ENCODE data around the gene SLC38A8. TPM values are rescaled to one million over a fixed set of nuclear protein-coding genes. Genes with fewer than 3 reads are reported as not detected.

Gene SLC38A8
- total RNA-seq, 2 experiments from 2014 or later = not detected

DNA sequence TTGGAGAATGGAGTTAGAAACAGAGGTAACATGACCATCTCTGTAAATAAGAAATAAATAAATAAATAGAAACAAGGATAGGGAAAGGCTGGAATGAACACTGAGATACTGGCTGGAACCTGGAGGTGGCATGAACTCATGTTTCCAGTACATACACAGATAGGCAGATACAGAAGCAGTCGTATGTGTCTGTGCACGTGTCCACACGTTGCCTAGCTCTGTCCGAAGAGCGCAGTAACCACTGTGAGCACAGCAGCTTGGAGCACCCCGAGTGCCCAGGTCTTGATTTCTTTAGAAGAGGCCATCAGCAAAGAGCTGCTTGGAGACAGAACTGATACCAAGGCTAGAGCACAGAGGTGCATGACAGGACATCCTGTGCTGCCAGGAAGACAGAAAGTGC, 37.1 kb upstream of the SLC38A8 start:
- TF ChIP-seq, protein P1, sequence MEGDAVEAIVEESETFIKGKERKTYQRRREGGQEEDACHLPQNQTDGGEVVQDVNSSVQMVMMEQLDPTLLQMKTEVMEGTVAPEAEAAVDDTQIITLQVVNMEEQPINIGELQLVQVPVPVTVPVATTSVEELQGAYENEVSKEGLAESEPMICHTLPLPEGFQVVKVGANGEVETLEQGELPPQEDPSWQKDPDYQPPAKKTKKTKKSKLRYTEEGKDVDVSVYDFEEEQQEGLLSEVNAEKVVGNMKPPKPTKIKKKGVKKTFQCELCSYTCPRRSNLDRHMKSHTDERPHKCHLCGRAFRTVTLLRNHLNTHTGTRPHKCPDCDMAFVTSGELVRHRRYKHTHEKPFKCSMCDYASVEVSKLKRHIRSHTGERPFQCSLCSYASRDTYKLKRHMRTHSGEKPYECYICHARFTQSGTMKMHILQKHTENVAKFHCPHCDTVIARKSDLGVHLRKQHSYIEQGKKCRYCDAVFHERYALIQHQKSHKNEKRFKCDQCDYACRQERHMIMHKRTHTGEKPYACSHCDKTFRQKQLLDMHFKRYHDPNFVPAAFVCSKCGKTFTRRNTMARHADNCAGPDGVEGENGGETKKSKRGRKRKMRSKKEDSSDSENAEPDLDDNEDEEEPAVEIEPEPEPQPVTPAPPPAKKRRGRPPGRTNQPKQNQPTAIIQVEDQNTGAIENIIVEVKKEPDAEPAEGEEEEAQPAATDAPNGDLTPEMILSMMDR (IDR thresholded peaks at IDR 0.05) = no peak
- Mint-ChIP-seq H3K4me1 (ENCODE audit: low read depth) (peaks cover 17% of the 10 kb centered on the region), H3K36me3 (ENCODE audit: low read depth) (peaks cover 95% of the 10 kb centered on the region), H3K27ac (no peak overlapping the region), H3K4me3 (no peak overlapping the region), H3K27me3 (no peaks in the 10 kb centered on the region), H3K9me3 (no peaks in the 10 kb centered on the region)
- H3K9me3 ChIP-seq (ENCODE audit: control insufficient read depth in 1 of 2, insufficient read depth in 1 of 2, low read length in 2 of 2) = no peaks in the 10 kb centered on the region
- POLR2A ChIA-PET = no interaction called here
- ATAC-seq (ENCODE audit: poor library complexity) = no peak
- no peak overlapping the region for H3K4me3 ChIP-seq (ENCODE audit: low read length)
- no peaks in the 10 kb centered on the region for H3K27me3 ChIP-seq (ENCODE audit: control insufficient read depth in 1 of 2, insufficient read depth in 2 of 2, low read length in 2 of 2)
- H3K4me1 ChIP-seq (ENCODE audit: insufficient read depth, low read length) = peaks cover under 1% of the 10 kb centered on the region
- DNase-seq = no peak
- H3K36me3 ChIP-seq (ENCODE audit: insufficient read depth, low read length) = peaks cover 80% of the 10 kb centered on the region
- no peak overlapping the region for H3K27ac ChIP-seq (ENCODE audit: low read depth in 1 of 2, low read length in 2 of 2)
- intact Hi-C loops (cut with DNase I, micrococcal nuclease) = no loop called here
- CTCF ChIA-PET = interaction anchor here (2.6 kb wide), 1 partner anchor 107 kb away, joined by 8 read pairs; the partner anchor contains the start of gene TAF1C

DNA sequence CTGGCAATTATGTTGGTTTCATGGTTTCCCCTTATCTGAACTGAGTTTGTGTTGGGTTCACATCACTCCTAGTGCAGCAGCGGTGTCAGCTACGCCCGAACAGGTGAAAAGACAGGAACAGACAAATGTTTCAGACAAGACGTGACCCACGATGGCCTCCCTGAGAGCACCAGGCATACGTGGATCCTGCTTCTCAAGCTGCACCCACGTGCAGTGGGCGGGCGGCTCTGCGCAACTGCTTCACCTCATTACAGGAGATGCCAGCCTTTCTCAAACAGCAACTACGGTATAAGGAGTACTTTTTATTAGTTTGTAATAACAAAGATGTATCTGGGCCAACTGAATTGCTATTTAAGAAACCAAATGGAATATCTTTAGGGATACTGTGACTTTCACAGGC, 32.8 kb upstream of the SLC38A8 start:
- POLR2A ChIA-PET = no interaction called here
- H3K27me3 ChIP-seq (ENCODE audit: control insufficient read depth in 1 of 2, insufficient read depth in 2 of 2, low read length in 2 of 2) = no peaks in the 10 kb centered on the region

DNA sequence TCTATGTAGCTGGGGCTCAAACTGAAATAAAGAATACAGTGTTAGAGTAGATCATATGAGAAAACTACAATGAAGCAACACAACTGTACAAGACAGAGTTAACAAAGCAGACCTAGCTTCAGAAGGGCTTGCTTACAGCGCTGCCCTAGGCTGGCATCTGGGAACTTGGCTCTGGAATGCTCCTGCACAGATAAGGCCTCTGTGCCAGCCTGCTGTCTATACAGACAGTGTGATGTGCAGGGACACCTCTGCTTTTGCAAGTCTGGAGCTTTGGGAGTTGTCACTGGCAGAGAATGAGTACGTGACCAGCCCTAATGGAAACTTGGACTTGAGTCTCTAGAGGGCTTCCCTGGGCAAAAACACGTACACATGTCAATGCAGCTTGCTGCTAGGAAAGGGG, 32.1 kb upstream of the SLC38A8 start:
- TF ChIP-seq, protein P1 (IDR thresholded peaks at IDR 0.05) = no peak
- peaks cover 10% of the 10 kb centered on the region for H3K4me1 Mint-ChIP-seq (ENCODE audit: low read depth)
- H3K27me3 ChIP-seq (ENCODE audit: control insufficient read depth in 1 of 2, insufficient read depth in 2 of 2, low read length in 2 of 2) = no peaks in the 10 kb centered on the region
- no peaks in the 10 kb centered on the region for H3K9me3 Mint-ChIP-seq
- no peak overlapping the region for H3K27ac Mint-ChIP-seq
- intact Hi-C loops (cut with DNase I, micrococcal nuclease) = no loop called here
- no peak overlapping the region for H3K4me3 ChIP-seq (ENCODE audit: low read length)
- peaks cover 91% of the 10 kb centered on the region for H3K36me3 Mint-ChIP-seq (ENCODE audit: low read depth)
- H3K9me3 ChIP-seq (ENCODE audit: control insufficient read depth in 1 of 2, insufficient read depth in 1 of 2, low read length in 2 of 2) = no peaks in the 10 kb centered on the region
- POLR2A ChIA-PET = no interaction called here
- no peaks in the 10 kb centered on the region for H3K4me1 ChIP-seq (ENCODE audit: insufficient read depth, low read length)
- H3K27ac ChIP-seq (ENCODE audit: low read depth in 1 of 2, low read length in 2 of 2) = no peak overlapping the region
- ATAC-seq (ENCODE audit: poor library complexity) = no peak
- no peaks in the 10 kb centered on the region for H3K27me3 Mint-ChIP-seq
- peaks cover 69% of the 10 kb centered on the region for H3K36me3 ChIP-seq (ENCODE audit: insufficient read depth, low read length)
- DNase-seq = no peak
- CTCF ChIA-PET = no interaction called here
- no peak overlapping the region for H3K4me3 Mint-ChIP-seq

More for the DNA sequence above, 32.8 kb upstream of the SLC38A8 start:
- TF ChIP-seq, protein P1 (IDR thresholded peaks at IDR 0.05) = no peak
- Histone ChIP-seq H3K4me3 (ENCODE audit: low read length) (no peak overlapping the region), H3K4me1 (ENCODE audit: insufficient read depth, low read length) (no peaks in the 10 kb centered on the region), H3K36me3 (ENCODE audit: insufficient read depth, low read length) (peaks cover 69% of the 10 kb centered on the region), H3K9me3 (ENCODE audit: control insufficient read depth in 1 of 2, insufficient read depth in 1 of 2, low read length in 2 of 2) (no peaks in the 10 kb centered on the region), H3K27ac (ENCODE audit: low read depth in 1 of 2, low read length in 2 of 2) (no peak overlapping the region)
- Mint-ChIP-seq H3K36me3 (ENCODE audit: low read depth) (peaks cover 91% of the 10 kb centered on the region), H3K4me3 (no peak overlapping the region), H3K9me3 (no peaks in the 10 kb centered on the region), H3K27ac (no peak overlapping the region), H3K27me3 (no peaks in the 10 kb centered on the region), H3K4me1 (ENCODE audit: low read depth) (peaks cover 15% of the 10 kb centered on the region)
- DNase-seq = no peak
- CTCF ChIA-PET = no interaction called here
- no peak for ATAC-seq (ENCODE audit: poor library complexity)
- intact Hi-C loops (cut with DNase I, micrococcal nuclease) = no loop called here

All from CD4-positive, alpha-beta T cell (primary cell).